K562 (cell line): ENCODE results near the gene MYO6. TPM values are rescaled to one million over a fixed set of nuclear protein-coding genes. Genes with fewer than 3 reads are reported as not detected.
A peak's percentile ranks its signal among the peaks of the same experiment; 100 is the strongest.

Experiments used
- ATAC-seq: fragments of 200-7000 bp; cut with Tn5 transposase; 3 replicates; pipeline ENCODE4 v1.9.1; 2020; ENCODE audit warnings: moderate library complexity
- BruUV-seq: library from RNA; stranded (reverse); fragments of 400-500 nt; replicated peaks from 2 replicates; lab custom pipeline; 2021; lab: Mats Ljungman, UMichigan
- CTCF ChIA-PET: fragments of 300-600 bp; formaldehyde crosslinking; extraction: SDS; loops from one replicate; lab custom pipeline; 2021; ENCODE audit warnings: low intra/inter-chr PET ratio; lab: Yijun Ruan, JAX
- POLR2A ChIA-PET: fragments of 300-600, 350-650 bp; sonication (Branson Sonifier 250); formaldehyde crosslinking; extraction: SDS; loops from one replicate; lab custom pipeline; 2021; ENCODE audit warnings: antibody characterized with exemption, inconsistent platforms; lab: Yijun Ruan, JAX
- DNase-seq, 4 experiments: peaks; one replicate each; pipeline versions ENCODE4 v3.0.0 to v3.0.0-alpha.2; 2011 to 2018; ENCODE audit warnings: low spot score in 3 of 4, mixed read lengths in 3 of 4; ENCODE audit errors: extremely low read depth in 1 of 4
- FAIRE-seq: peaks from 2 replicates; lab custom pipeline; 2011; peaks lifted over from hg19 to GRCh38; lab: Jason Lieb, UNC
- H2AFZ ChIP-seq: 2 replicates; pipeline ENCODE4 v1.6.0; 2011; ENCODE audit warnings: low read depth, low read length, control low read depth, inconsistent platforms
- H3K27ac ChIP-seq: fragments of 200-600 bp; 3 replicates; pipeline ENCODE4 v1.8.0; 2011; ENCODE audit warnings: low read depth, mild to moderate bottlenecking, control low read depth, inconsistent platforms, low read length, moderate library complexity, mixed read lengths; ENCODE audit errors: extremely low read depth
- H3K27me3 ChIP-seq, 2 experiments: fragments of 300-600 bp in 1 of 2; 2 replicates in 1 of 2; 3 replicates in 1 of 2; pipeline versions ENCODE4 v1.6.0 to v1.8.0; 2011; ENCODE audit warnings: inconsistent platforms in 2 of 2, low read length in 2 of 2, mild to moderate bottlenecking in 1 of 2, mixed read lengths in 1 of 2, moderate library complexity in 1 of 2; ENCODE audit not compliant: control insufficient read depth in 2 of 2, insufficient read depth in 2 of 2
- H3K36me3 ChIP-seq: fragments of 300-600 bp; 3 replicates; pipeline ENCODE4 v1.8.0; 2011; ENCODE audit warnings: mild to moderate bottlenecking, low read length, inconsistent platforms; ENCODE audit not compliant: control insufficient read depth, insufficient read depth
- H3K4me1 ChIP-seq, 2 experiments: fragments of 200-600 bp in 1 of 2; replicated peaks in 1 of 2; 2 replicates in 1 of 2; 3 replicates in 1 of 2; pipeline versions ENCODE4 v1.5.1 to v1.8.0; 2011; ENCODE audit warnings: inconsistent platforms in 2 of 2, low read length in 2 of 2, mild to moderate bottlenecking in 1 of 2, mixed read lengths in 1 of 2, moderate library complexity in 1 of 2; ENCODE audit not compliant: control insufficient read depth in 2 of 2, insufficient read depth in 2 of 2
- H3K4me2 ChIP-seq: 2 replicates; pipeline ENCODE4 v1.6.1; 2011; ENCODE audit warnings: low read length, control low read depth, inconsistent platforms, mixed read lengths; ENCODE audit not compliant: insufficient read depth
- H3K4me3 ChIP-seq: fragments of 200-600 bp; sonication (generic), shearing (Covaris generic); 2 replicates; pipeline ENCODE4 v1.5.1; 2016; ENCODE audit warnings: control low read depth, inconsistent platforms
- H3K79me2 ChIP-seq: fragments of 200-600 bp; 3 replicates; pipeline ENCODE4 v1.8.0; 2011; ENCODE audit warnings: low read length, inconsistent platforms; ENCODE audit not compliant: control insufficient read depth, insufficient read depth
- H3K9ac ChIP-seq, 2 experiments: 2 replicates each; pipeline versions ENCODE4 v1.6.0 to v1.6.1; 2011; ENCODE audit warnings: low read depth in 2 of 2, low read length in 2 of 2, control low read depth in 1 of 2, inconsistent platforms in 1 of 2, mild to moderate bottlenecking in 1 of 2, mixed read lengths in 1 of 2; ENCODE audit not compliant: insufficient read depth in 1 of 2
- H3K9me1 ChIP-seq: one replicate; pipeline ENCODE4 v1.6.0; 2011; ENCODE audit warnings: inconsistent platforms, mild to moderate bottlenecking, low read length, moderate library complexity; ENCODE audit not compliant: control insufficient read depth, insufficient read depth
- H3K9me3 ChIP-seq: replicated peaks from 2 replicates; pipeline ENCODE4 v1.5.1; 2011; ENCODE audit warnings: low read depth, low read length, inconsistent platforms; ENCODE audit not compliant: control insufficient read depth, insufficient read depth
- H4K20me1 ChIP-seq: replicated peaks from 2 replicates; pipeline ENCODE4 v1.6.1; 2011; ENCODE audit warnings: low read length, inconsistent platforms, mixed read lengths; ENCODE audit not compliant: control insufficient read depth, insufficient read depth
- ARID2 ChIP-seq: fragments of 450-650 bp; IDR thresholded peaks from 2 replicates; pipeline ENCODE4 v1.6.1; 2017; ENCODE audit warnings: antibody characterized with exemption, mild to moderate bottlenecking
- GABPA ChIP-seq: fragments of 200-800 bp; sonication (Bioruptor generic); conservative IDR thresholded peaks from 2 replicates; pipeline ENCODE4 v1.6.1; 2016; ENCODE audit warnings: low read depth, missing genetic modification characterization, missing compliant biosample characterization
- GTF2A2 ChIP-seq: IDR thresholded peaks from 2 replicates; pipeline ENCODE4 v1.6.1; 2016; ENCODE audit warnings: mild to moderate bottlenecking, missing genetic modification characterization, missing compliant biosample characterization
- ILF3 ChIP-seq: fragments of 450-650 bp; IDR thresholded peaks from 2 replicates; pipeline ENCODE4 v1.6.1; 2018; ENCODE audit warnings: antibody characterized with exemption, mild to moderate bottlenecking, moderate library complexity, borderline replicate concordance
- NEUROD1 ChIP-seq: fragments of 150-350 bp; IDR thresholded peaks from 2 replicates; pipeline ENCODE4 v1.6.1; 2014; ENCODE audit warnings: borderline replicate concordance, low read length, low read depth; ENCODE audit not compliant: partially characterized antibody
- PATZ1 ChIP-seq: fragments of 250-450 bp; sonication (Bioruptor Pico); IDR thresholded peaks from 2 replicates; pipeline ENCODE4 v1.5.0; 2020; ENCODE audit warnings: mild to moderate bottlenecking, borderline replicate concordance
- POLR2H ChIP-seq: IDR thresholded peaks from 2 replicates; pipeline ENCODE4 v1.6.1; 2016; ENCODE audit warnings: missing genetic modification characterization, low read depth, mild to moderate bottlenecking, control low read depth, missing compliant biosample characterization, moderate library complexity
- TBL1XR1 ChIP-seq, 2 experiments: IDR thresholded peaks; 2 replicates each; pipeline ENCODE4 v1.6.1; 2012; ENCODE audit warnings: improper control_type of control experiment in 2 of 2, low read length in 2 of 2, mild to moderate bottlenecking in 1 of 2
- TBP ChIP-seq: optimal IDR thresholded peaks from 2 replicates; pipeline ENCODE3; 2011; ENCODE audit warnings: low read depth, low read length, improper control_type of control experiment
- ZNF347 ChIP-seq: fragments of 450-650 bp; formaldehyde crosslinking; IDR thresholded peaks from 2 replicates; pipeline ENCODE4 v1.4.0; 2020; ENCODE audit warnings: low read depth, mild to moderate bottlenecking, moderate library complexity
- WGBS: fragments of 100-300 bp; shearing (Covaris generic); methylation state at CpG from one replicate; pipeline ENCODE4 v1.1.6; 2016; ENCODE audit warnings: low coverage, mixed read lengths; ENCODE audit not compliant: insufficient coverage; ENCODE audit errors: missing lambda C conversion rate; 5-methylcytosine and 5-hydroxymethylcytosine counted together
- in situ Hi-C: fragments of 300-500 bp; cut with MboI; formaldehyde crosslinking; loops from 4 replicates; pipeline ENCODE4 v1.15.0; 2018; ENCODE audit warnings: inconsistent platforms, mixed read lengths
- intact Hi-C: fragments of 100-400 bp; cut with micrococcal nuclease; formaldehyde crosslinking; loops from 2 replicates; pipeline ENCODE4 v1.14.2; 2022
- polyA plus RNA-seq, 8 experiments: library from polyadenylated mRNA; depleted of rRNA in 4 of 8; stranded (reverse) in 5 of 8; unstranded in 3 of 8; fragments of >200 nt; fragmentation: Nextera tagmentation in 2 of 8; fragmentation: Illumina TruSeq in 1 of 8; extraction: Ambion mirVana in 2 of 8; extraction: Trizol in 1 of 8; gene quantifications; 2 replicates each; pipeline versions ENCODE4 v1.2.1 to v1.2.3, GENCODE V29; 2011 to 2014; ENCODE audit warnings: inconsistent platforms in 1 of 8, missing spikeins in 1 of 8
- total RNA-seq, 7 experiments: library from RNA; depleted of rRNA in 6 of 7; stranded (reverse); fragments of >200 nt in 6 of 7; fragmentation: Illumina TruSeq in 2 of 7; extraction: Trizol in 2 of 7; gene quantifications; 2 replicates each; pipeline versions ENCODE4 v1.2.1 to v1.2.3, GENCODE V29; 2011 to 2021; ENCODE audit warnings: low replicate concordance in 1 of 7
- TF ChIP-seq, protein P1 (sequence below): fragments of 450-650 bp; conservative IDR thresholded peaks from 2 replicates; pipeline ENCODE4 v1.6.1; 2016; ENCODE audit warnings: missing genetic modification characterization, low read depth, mild to moderate bottlenecking, control low read depth, missing compliant biosample characterization
- TF ChIP-seq, protein P2 (sequence below): fragments of 250-450 bp; sonication (Bioruptor Pico); IDR thresholded peaks from 2 replicates; pipeline ENCODE4 v1.8.0; 2022; ENCODE audit warnings: moderate library complexity, mild to moderate bottlenecking, inconsistent platforms

Gene MYO6
- total and polyA plus RNA-seq, 9 of the 15 experiments (the other 6 are each of a cell fraction or from before 2014, with no cell fraction given), result 1.3 to 5.5 (median 2.7) TPM

- intact Hi-C loops (loop anchor here (2.0 to 10.0 kb wide), 4 partner anchors 43 to 1521 kb away; no protein-coding TSS in a partner anchor), in situ Hi-C loops (loop anchor here (25.0 kb wide), 1 partner anchor 1527 kb away; the partner anchor contains the start of gene HTR1B)
- Histone ChIP-seq H3K4me2 (no peak overlapping the region), H3K9me3 (no peaks in the 10 kb centered on the region), H2AFZ (no peak overlapping the region), H3K79me2 (no peaks in the 10 kb centered on the region), H3K9ac (peak overlapping the region in 1 of 2 experiments; percentile 45; a peak in 1 of 4 replicates), H3K4me3 (no peak overlapping the region), H3K27ac (no peak overlapping the region), H3K27me3 (no peaks in the 10 kb centered on the region), H3K9me1 (no peaks in the 10 kb centered on the region), H3K4me1 (peaks cover 0 to 6% of the 10 kb centered on the region in 2 experiments; a peak in 2 of 5 replicates), H4K20me1 (no peaks in the 10 kb centered on the region), H3K36me3 (no peaks in the 10 kb centered on the region)
- CTCF ChIA-PET, result no interaction called here
- POLR2A ChIA-PET, result no interaction called here
- WGBS, result 36% methylated on average over 6 of the region's 12 CpGs
- ATAC-seq (no peak), FAIRE-seq (no peak), DNase-seq (no peak)
- BruUV-seq, result no TSS peak
- TF ChIP-seq TBP, result no peak
- TF ChIP-seq TBL1XR1 (IDR thresholded peaks at IDR 0.05; ENCODE audit: low read length in 2 of 2), result no peak
- no peak for TF ChIP-seq ILF3
- no peak for TF ChIP-seq GTF2A2 (tag)
Observed at GRCh38 chr6:75935473-75935793, 186.4 kb downstream of the MYO6 start.

GRCh38 chr6:75936682-75937081 lies 187.6 kb downstream of the MYO6 start:
- Histone ChIP-seq H3K4me1 (peaks cover 0 to 6% of the 10 kb centered on the region in 2 experiments; a peak in 2 of 5 replicates), H3K27me3 (no peaks in the 10 kb centered on the region), H3K79me2 (no peaks in the 10 kb centered on the region), H3K27ac (no peak overlapping the region), H3K9ac (no peak overlapping the region), H4K20me1 (no peaks in the 10 kb centered on the region), H3K4me2 (no peak overlapping the region), H3K36me3 (no peaks in the 10 kb centered on the region), H2AFZ (no peak overlapping the region), H3K9me3 (no peaks in the 10 kb centered on the region), H3K9me1 (no peaks in the 10 kb centered on the region), H3K4me3 (no peak overlapping the region)
- no peak for DNase-seq
- ChIA-PET CTCF (no interaction called here), POLR2A (no interaction called here)
- TF ChIP-seq ZNF347 (CRISPR knock-in tag) (no peak), GABPA (tag) (no peak), ARID2 (no peak), NEUROD1 (no peak), POLR2H (no peak), PATZ1 (CRISPR knock-in tag) (no peak)
- TF ChIP-seq, protein P1, sequence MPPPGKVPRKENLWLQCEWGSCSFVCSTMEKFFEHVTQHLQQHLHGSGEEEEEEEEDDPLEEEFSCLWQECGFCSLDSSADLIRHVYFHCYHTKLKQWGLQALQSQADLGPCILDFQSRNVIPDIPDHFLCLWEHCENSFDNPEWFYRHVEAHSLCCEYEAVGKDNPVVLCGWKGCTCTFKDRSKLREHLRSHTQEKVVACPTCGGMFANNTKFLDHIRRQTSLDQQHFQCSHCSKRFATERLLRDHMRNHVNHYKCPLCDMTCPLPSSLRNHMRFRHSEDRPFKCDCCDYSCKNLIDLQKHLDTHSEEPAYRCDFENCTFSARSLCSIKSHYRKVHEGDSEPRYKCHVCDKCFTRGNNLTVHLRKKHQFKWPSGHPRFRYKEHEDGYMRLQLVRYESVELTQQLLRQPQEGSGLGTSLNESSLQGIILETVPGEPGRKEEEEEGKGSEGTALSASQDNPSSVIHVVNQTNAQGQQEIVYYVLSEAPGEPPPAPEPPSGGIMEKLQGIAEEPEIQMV (tag), result no peak
- TF ChIP-seq, protein P2, sequence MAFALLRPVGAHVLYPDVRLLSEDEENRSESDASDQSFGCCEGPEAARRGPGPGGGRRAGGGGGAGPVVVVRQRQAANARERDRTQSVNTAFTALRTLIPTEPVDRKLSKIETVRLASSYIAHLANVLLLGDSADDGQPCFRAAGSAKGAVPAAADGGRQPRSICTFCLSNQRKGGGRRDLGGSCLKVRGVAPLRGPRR (CRISPR knock-in tag), result no peak
- in situ Hi-C loops (loop anchor here (25.0 kb wide), 1 partner anchor 1526 kb away; the partner anchor contains the start of gene HTR1B), intact Hi-C loops (loop anchor here (10.0 kb wide), 2 partner anchors 82 to 928 kb away; no protein-coding TSS in a partner anchor)
- ATAC-seq, result no peak
- 0% methylated on average over 3 of the region's 3 CpGs for WGBS
- BruUV-seq, result no TSS peak
- FAIRE-seq, result no peak
